T-cell (primary cell): ENCODE results near the gene SCARB1. TPM values are rescaled to one million over a fixed set of nuclear protein-coding genes. Genes with fewer than 3 reads are reported as not detected.
"Not testable (repeated sequence)": the region's sequence is repeated elsewhere in the genome, so short reads cannot be mapped to it uniquely, and the experiment has no call there.

Experiments used
- ATAC-seq, 4 experiments: fragments of 200-7000 bp in 3 of 4; fragments of 150-1000 bp in 1 of 4; cut with Tn5 transposase; replicated peaks in 1 of 4; 1 replicate in 3 of 4; 2 replicates in 1 of 4; pipeline ENCODE4 v1.10.0; 2021; ENCODE audit warnings: moderate library complexity in 3 of 4, mild to moderate bottlenecking in 2 of 4, moderate number of reproducible peaks in 1 of 4
- CTCF ChIA-PET, 2 donors: fragments of 300-600 bp; sonication (Branson Sonifier 250); formaldehyde crosslinking; loops; one replicate each; lab custom pipeline; 2022; ENCODE audit warnings: antibody characterized with exemption in 2 of 2; lab: Charles Lee
- POLR2A ChIA-PET, 2 donors: fragments of 300-600 bp; sonication (Branson Sonifier 250); formaldehyde crosslinking; loops; one replicate each; lab custom pipeline; 2022; ENCODE audit warnings: antibody characterized with exemption in 2 of 2; lab: Charles Lee
- DNase-seq, 35 experiments: peaks; one replicate each; pipeline versions ENCODE4 v3.0.0 to v3.0.0-alpha.2; 2013 to 2023
- H3K27ac ChIP-seq: one replicate; pipeline ENCODE4 v1.5.1; 2013; ENCODE audit warnings: low read length
- H3K27me3 ChIP-seq, 2 experiments: replicated peaks in 1 of 2; 1 replicate in 1 of 2; 2 replicates in 1 of 2; pipeline versions ENCODE4 v1.6.1 to v1.7.0; 2013; ENCODE audit warnings: low read length in 1 of 2, mixed read lengths in 1 of 2; ENCODE audit not compliant: control insufficient read depth in 2 of 2, insufficient read depth in 2 of 2; ENCODE audit errors: extremely low read depth in 1 of 2
- H3K36me3 ChIP-seq, 2 donors: 1 replicate in 1 of 2; 2 replicates in 1 of 2; pipeline versions ENCODE4 v1.6.1 to v1.7.0; 2013; ENCODE audit warnings: low read length in 1 of 2; ENCODE audit not compliant: control insufficient read depth in 2 of 2, insufficient read depth in 1 of 2; ENCODE audit errors: extremely low read depth in 1 of 2
- H3K4me1 ChIP-seq, 2 experiments: 1 replicate in 1 of 2; 2 replicates in 1 of 2; pipeline versions ENCODE4 v1.6.1 to v1.7.0; 2013; ENCODE audit warnings: low read length in 2 of 2, mixed read lengths in 1 of 2; ENCODE audit not compliant: insufficient read depth in 2 of 2, control insufficient read depth in 1 of 2; ENCODE audit errors: extremely low read depth in 1 of 2
- H3K4me3 ChIP-seq, 2 donors: 1 replicate in 1 of 2; 2 replicates in 1 of 2; pipeline versions ENCODE4 v1.5.1 to v1.7.0; 2013; ENCODE audit warnings: mild to moderate bottlenecking in 2 of 2, low read length in 1 of 2, moderate library complexity in 1 of 2; ENCODE audit not compliant: control insufficient read depth in 1 of 2; ENCODE audit errors: extremely low read depth in 1 of 2
- H3K9me3 ChIP-seq: 2 replicates; pipeline ENCODE4 v1.7.0; 2013
- H3K27ac Mint-ChIP-seq, 2 donors: one replicate each; pipeline ENCODE4 v1.8.0; 2020 to 2021; ENCODE audit warnings: mild to moderate bottlenecking in 2 of 2, mixed read lengths in 2 of 2
- H3K27me3 Mint-ChIP-seq, 2 donors: one replicate each; pipeline ENCODE4 v1.8.0; 2021 to 2022; ENCODE audit warnings: mixed read lengths in 2 of 2
- H3K36me3 Mint-ChIP-seq: one replicate; pipeline ENCODE4 v1.8.0; 2021; ENCODE audit warnings: mixed read lengths
- H3K4me1 Mint-ChIP-seq, 3 donors: one replicate each; pipeline ENCODE4 v1.8.0; 2020 to 2022; ENCODE audit warnings: mixed read lengths in 3 of 3, mild to moderate bottlenecking in 1 of 3
- H3K4me3 Mint-ChIP-seq, 3 donors: one replicate each; pipeline ENCODE4 v1.8.0; 2020 to 2022; ENCODE audit warnings: mild to moderate bottlenecking in 3 of 3, mixed read lengths in 3 of 3, moderate library complexity in 3 of 3
- H3K9me3 Mint-ChIP-seq, 3 donors: one replicate each; pipeline ENCODE4 v1.8.0; 2020 to 2022; ENCODE audit warnings: mixed read lengths in 3 of 3
- WGBS: methylation state at CpG from one replicate; pipeline ENCODE4 v1.1.5; 2013; ENCODE audit warnings: missing lambda C conversion rate; ENCODE audit not compliant: insufficient coverage; 5-methylcytosine and 5-hydroxymethylcytosine counted together
- total RNA-seq, 35 experiments: library from RNA in 6 of 35; stranded (reverse) in 6 of 35; fragments of 120-200 nt in 1 of 35; gene quantifications; one replicate each; pipeline versions ENCODE4 v1.2.1 to v1.2.4 and lab custom pipeline; 2013 to 2026

Gene SCARB1
- total RNA-seq (1 to 10 TPM; 3.1 to 5.6 (median 4.5) TPM), total RNA-seq (lab: John Stamatoyannopoulos, UW) (1.8 to 24.5 (median 3.8) reads per million in 29 experiments)
- total RNA-seq (2013) = 1.3 TPM

- under 1% methylated on average over 87 of the region's 89 CpGs for WGBS
Measured at GRCh38 chr12:124863416-124864325, at the start of gene SCARB1. Gene SCARB1 (minus strand): TSS chr12:124863864. CDS start chr12:124863720, 144 bp downstream.

GRCh38 chr12:124912529-124913287 is 49.0 kb upstream of the SCARB1 start:
- Mint-ChIP-seq H3K36me3 (peaks cover 35% of the 10 kb centered on the region), H3K4me3 (peak overlapping the region; percentile 99 to 100 (median 100)), H3K27ac (peak overlapping the region; percentile 29 to 100), H3K4me1 (peaks cover 65 to 75% (median 67%) of the 10 kb centered on the region in 3 donors)
- 81% methylated on average over 7 of the region's 21 CpGs for WGBS
- ChIA-PET CTCF (interaction anchor here in 1 of 2 donors (2.5 kb wide), 1 partner anchor 27 kb away, joined by 16 read pairs; no protein-coding TSS in a partner anchor), POLR2A (interaction anchor here in 1 of 2 donors (0.7 kb wide), 2 partner anchors 9 to 28 kb away, joined by 3 to 5 read pairs; no protein-coding TSS in a partner anchor)
- Histone ChIP-seq H3K4me1 (peaks cover 32 to 48% of the 10 kb centered on the region in 2 experiments), H3K36me3 (peaks cover 5 to 17% of the 10 kb centered on the region in 2 donors)
- ATAC-seq, H3K9me3 ChIP-seq, H3K27me3 ChIP-seq, H3K9me3 Mint-ChIP-seq, H3K27ac ChIP-seq, H3K27me3 Mint-ChIP-seq, H3K4me3 ChIP-seq, DNase-seq: not testable (repeated sequence)

More at GRCh38 chr12:124863416-124864325, at the start of gene SCARB1:
- peaks cover 0 to 9% of the 10 kb centered on the region in 2 experiments for H3K27me3 ChIP-seq
- peak within 1 kb of the TSS; percentile 23 for H3K27ac ChIP-seq
- peaks cover 2 to 16% of the 10 kb centered on the region in 2 experiments for H3K4me1 ChIP-seq
- peak within 1 kb of the TSS; percentile 45 to 65 for H3K4me3 ChIP-seq
- peaks cover 0 to 4% of the 10 kb centered on the region in 2 donors for H3K27me3 Mint-ChIP-seq
- no peaks in the 10 kb centered on the region for H3K9me3 ChIP-seq
- H3K36me3 Mint-ChIP-seq = no peaks in the 10 kb centered on the region
- peaks cover 18 to 24% (median 22%) of the 10 kb centered on the region in 3 donors for H3K4me1 Mint-ChIP-seq
- ATAC-seq (peak; percentile 89 to 94 (median 92)), DNase-seq (peak; percentile 30 to 82 (median 64))
- H3K36me3 ChIP-seq = no peaks in the 10 kb centered on the region
- H3K27ac Mint-ChIP-seq = peak within 1 kb of the TSS; percentile 77 to 80
- no peaks in the 10 kb centered on the region for H3K9me3 Mint-ChIP-seq
- ChIA-PET CTCF (no interaction called here), POLR2A (no interaction called here)
- H3K4me3 Mint-ChIP-seq = peak within 1 kb of the TSS; percentile 72 to 82 (median 79)

- not testable (repeated sequence) for H3K27ac ChIP-seq, H3K9me3 ChIP-seq, H3K27me3 ChIP-seq, H3K27me3 Mint-ChIP-seq, H3K9me3 Mint-ChIP-seq, H3K4me3 ChIP-seq, DNase-seq, ATAC-seq
- peaks cover 57 to 66% (median 58%) of the 10 kb centered on the region in 3 donors for H3K4me1 Mint-ChIP-seq
- Histone ChIP-seq H3K36me3 (peaks cover 5 to 17% of the 10 kb centered on the region in 2 donors), H3K4me1 (peaks cover 28 to 38% of the 10 kb centered on the region in 2 experiments)
- H3K27ac Mint-ChIP-seq = peak overlapping the region in 1 of 2 donors; percentile 53
- WGBS = no CpG with 5 or more reads among the region's 6 CpGs
- CTCF ChIA-PET = interaction anchor here (1.2 to 2.2 kb wide), 3 partner anchors 20 to 29 kb away, joined by 5 to 13 read pairs (median 9); no protein-coding TSS in a partner anchor
- POLR2A ChIA-PET = interaction anchor here (0.6 to 2.7 kb wide), 3 partner anchors 8 to 28 kb away, joined by 3 to 23 read pairs (median 8); no protein-coding TSS in a partner anchor
- H3K4me3 Mint-ChIP-seq = peak overlapping the region; percentile 43 to 56 (median 45)
- H3K36me3 Mint-ChIP-seq = peaks cover 35% of the 10 kb centered on the region
Measured at GRCh38 chr12:124911521-124911920, 47.9 kb upstream of the SCARB1 start.

- H3K4me3 ChIP-seq = no peak overlapping the region
- POLR2A ChIA-PET = interaction anchor here (0.6 to 2.7 kb wide), 8 partner anchors 8 to 309 kb away, joined by 3 to 23 read pairs (median 4); no protein-coding TSS in a partner anchor
- peaks cover 53 to 62% (median 54%) of the 10 kb centered on the region in 3 donors for H3K4me1 Mint-ChIP-seq
Measured at GRCh38 chr12:124910561-124911478, 47.2 kb upstream of the SCARB1 start.

GRCh38 chr12:124909831-124910560 is 46.3 kb upstream of the SCARB1 start:
- Histone ChIP-seq H3K27ac (peak overlapping the region; percentile 16), H3K4me3 (no peak overlapping the region), H3K27me3 (no peaks in the 10 kb centered on the region), H3K4me1 (peaks cover 16 to 31% of the 10 kb centered on the region in 2 experiments), H3K36me3 (peaks cover 5 to 17% of the 10 kb centered on the region in 2 donors), H3K9me3 (no peaks in the 10 kb centered on the region)
- Mint-ChIP-seq H3K36me3 (peaks cover 35% of the 10 kb centered on the region), H3K27me3 (peaks cover 0 to 8% of the 10 kb centered on the region in 2 donors), H3K9me3 (no peaks in the 10 kb centered on the region), H3K4me1 (peaks cover 46 to 55% (median 54%) of the 10 kb centered on the region in 3 donors), H3K27ac (peak overlapping the region; percentile 13 to 54), H3K4me3 (peak overlapping the region in 1 of 3 donors; percentile 56)
- ChIA-PET POLR2A (interaction anchor here (0.6 to 2.7 kb wide), 7 partner anchors 9 to 175 kb away, joined by 3 to 23 read pairs (median 4); no protein-coding TSS in a partner anchor), CTCF (interaction anchor here (0.7 to 2.3 kb wide), 7 partner anchors 9 to 52 kb away, joined by 3 to 13 read pairs (median 6); no protein-coding TSS in a partner anchor)
- ATAC-seq = no peak
- no peak for DNase-seq
- 84% methylated on average over 3 of the region's 8 CpGs for WGBS

More at GRCh38 chr12:124910561-124911478, 47.2 kb upstream of the SCARB1 start:
- H3K27me3 ChIP-seq = no peaks in the 10 kb centered on the region
- peak overlapping the region; percentile 29 to 53 for H3K27ac Mint-ChIP-seq
- ATAC-seq (no peak), DNase-seq (peak in 2 of 35 experiments; percentile 13 to 37)
- H3K27ac ChIP-seq = no peak overlapping the region
- CTCF ChIA-PET = interaction anchor here (0.5 to 2.3 kb wide), 8 partner anchors 9 to 78 kb away, joined by 3 to 13 read pairs (median 6); no protein-coding TSS in a partner anchor
- peaks cover 24 to 36% of the 10 kb centered on the region in 2 experiments for H3K4me1 ChIP-seq
- H3K9me3 Mint-ChIP-seq = no peaks in the 10 kb centered on the region
- peak overlapping the region; percentile 41 to 56 (median 45) for H3K4me3 Mint-ChIP-seq
- H3K36me3 ChIP-seq = peaks cover 5 to 17% of the 10 kb centered on the region in 2 donors
- 85% methylated on average over 8 of the region's 9 CpGs for WGBS
- H3K27me3 Mint-ChIP-seq = peaks cover 0 to 8% of the 10 kb centered on the region in 2 donors
- H3K36me3 Mint-ChIP-seq = peaks cover 35% of the 10 kb centered on the region
- H3K9me3 ChIP-seq = no peaks in the 10 kb centered on the region
